ENCODE results near the gene ASCL2.
"Not testable (repeated sequence)": the region's sequence is repeated elsewhere in the genome, so short reads cannot be mapped to it uniquely, and the experiment has no call there.

Gene ASCL2

GRCh38 chr11:2237457-2238238 lies 32.7 kb downstream of the ASCL2 start:
- in situ Hi-C loops (cut with HindIII; ENCODE audit: low sequenced_read_pairs): no loop called here

- in situ Hi-C loops (cut with HindIII; ENCODE audit: low sequenced_read_pairs): not testable (repeated sequence)
These were observed 33.8 kb downstream of the ASCL2 start for GRCh38 chr11:2236381-2237134.

GRCh38 chr11:2235588-2236326 lies 34.6 kb downstream of the ASCL2 start:
- in situ Hi-C loops (cut with HindIII; ENCODE audit: low sequenced_read_pairs): no loop called here

GRCh38 chr11:2234963-2235362 lies 35.4 kb downstream of the ASCL2 start:
- in situ Hi-C loops (cut with HindIII; ENCODE audit: low sequenced_read_pairs): no loop called here

- in situ Hi-C loops (cut with HindIII; ENCODE audit: low sequenced_read_pairs): no loop called here
These were observed 36.5 kb downstream of the ASCL2 start for GRCh38 chr11:2233693-2234455.

GRCh38 chr11:2229713-2230297 lies 40.6 kb downstream of the ASCL2 start:
- in situ Hi-C loops (cut with HindIII; ENCODE audit: low sequenced_read_pairs): no loop called here

GRCh38 chr11:2224254-2224653 lies 46.1 kb downstream of the ASCL2 start:
- in situ Hi-C loops (cut with HindIII; ENCODE audit: low sequenced_read_pairs): no loop called here

- in situ Hi-C loops (cut with HindIII; ENCODE audit: low sequenced_read_pairs): no loop called here
These were observed 47.1 kb downstream of the ASCL2 start for GRCh38 chr11:2223153-2223794.

GRCh38 chr11:2222451-2222850 lies 47.9 kb downstream of the ASCL2 start:
- in situ Hi-C loops (cut with HindIII; ENCODE audit: low sequenced_read_pairs): no loop called here

- in situ Hi-C loops (cut with HindIII; ENCODE audit: low sequenced_read_pairs): no loop called here
These were observed 48.8 kb downstream of the ASCL2 start for GRCh38 chr11:2221591-2221990.

GRCh38 chr11:2221024-2221423 lies 49.4 kb downstream of the ASCL2 start:
- in situ Hi-C loops (cut with HindIII; ENCODE audit: low sequenced_read_pairs): no loop called here

- in situ Hi-C loops (cut with HindIII; ENCODE audit: low sequenced_read_pairs): no loop called here
These were observed 50.1 kb downstream of the ASCL2 start for GRCh38 chr11:2220173-2220771.

GRCh38 chr11:2219318-2220017 lies 50.9 kb downstream of the ASCL2 start:
- in situ Hi-C loops (cut with HindIII; ENCODE audit: low sequenced_read_pairs): no loop called here

Data from DLD1 (cell line).